ENCODE measurements around the gene SHROOM4. TPM values are rescaled to one million over a fixed set of nuclear protein-coding genes. Genes with fewer than 3 reads are reported as not detected.

The SHROOM4 gene
- total RNA-seq, 4 donors from 2014 or later = 8.6 to 15.1 (median 10.8) TPM

DNA sequence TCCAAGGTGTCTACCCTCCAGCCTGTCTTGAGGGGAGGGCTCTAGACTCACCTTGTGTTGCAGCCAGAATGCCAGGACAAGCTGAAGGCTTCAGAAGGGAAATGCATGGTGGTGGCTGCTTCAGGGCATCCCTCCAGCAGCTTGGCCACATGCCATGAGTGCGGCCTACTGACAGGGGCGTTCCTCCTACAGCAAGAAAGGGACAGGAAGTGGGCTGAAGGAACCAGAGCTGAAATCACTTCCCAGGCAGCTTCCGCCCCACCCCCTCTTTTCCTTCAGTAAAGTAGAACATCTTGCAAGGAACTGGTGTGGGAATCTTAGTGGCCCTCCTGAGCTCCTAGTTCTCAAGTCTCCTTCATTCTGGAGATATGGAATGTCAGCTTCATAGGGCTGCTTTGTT lies 175.9 kb downstream of the SHROOM4 start:
- Histone ChIP-seq H3K36me3 (peaks cover 0 to 20% of the 10 kb centered on the region in 2 donors), H3K27me3 (no peaks in the 10 kb centered on the region), H3K9me3 (no peaks in the 10 kb centered on the region), H3K27ac (no peak overlapping the region), H3K4me3 (no peak overlapping the region), H3K4me1 (no peaks in the 10 kb centered on the region)
- WGBS, 2 donors (ENCODE audit: low coverage in 1 of 2) = no CpG with 5 or more reads among the region's 3 CpGs
- TF ChIP-seq, protein P1, sequence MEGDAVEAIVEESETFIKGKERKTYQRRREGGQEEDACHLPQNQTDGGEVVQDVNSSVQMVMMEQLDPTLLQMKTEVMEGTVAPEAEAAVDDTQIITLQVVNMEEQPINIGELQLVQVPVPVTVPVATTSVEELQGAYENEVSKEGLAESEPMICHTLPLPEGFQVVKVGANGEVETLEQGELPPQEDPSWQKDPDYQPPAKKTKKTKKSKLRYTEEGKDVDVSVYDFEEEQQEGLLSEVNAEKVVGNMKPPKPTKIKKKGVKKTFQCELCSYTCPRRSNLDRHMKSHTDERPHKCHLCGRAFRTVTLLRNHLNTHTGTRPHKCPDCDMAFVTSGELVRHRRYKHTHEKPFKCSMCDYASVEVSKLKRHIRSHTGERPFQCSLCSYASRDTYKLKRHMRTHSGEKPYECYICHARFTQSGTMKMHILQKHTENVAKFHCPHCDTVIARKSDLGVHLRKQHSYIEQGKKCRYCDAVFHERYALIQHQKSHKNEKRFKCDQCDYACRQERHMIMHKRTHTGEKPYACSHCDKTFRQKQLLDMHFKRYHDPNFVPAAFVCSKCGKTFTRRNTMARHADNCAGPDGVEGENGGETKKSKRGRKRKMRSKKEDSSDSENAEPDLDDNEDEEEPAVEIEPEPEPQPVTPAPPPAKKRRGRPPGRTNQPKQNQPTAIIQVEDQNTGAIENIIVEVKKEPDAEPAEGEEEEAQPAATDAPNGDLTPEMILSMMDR (IDR thresholded peaks at IDR 0.05) = no peak
- TF ChIP-seq POLR2A (IDR thresholded peaks at IDR 0.05) (no peak), POLR2AphosphoS5 (IDR thresholded peaks at IDR 0.05) (no peak), EP300 (IDR thresholded peaks at IDR 0.05) (no peak)
- ATAC-seq = no peak

GRCh38 chrX:50635817-50636365 lies 178.1 kb downstream of the SHROOM4 start:
- Histone ChIP-seq H3K36me3 (peaks cover 0 to 20% of the 10 kb centered on the region in 2 donors), H3K27ac (no peak overlapping the region), H3K4me1 (no peaks in the 10 kb centered on the region), H3K9me3 (no peaks in the 10 kb centered on the region), H3K27me3 (no peaks in the 10 kb centered on the region), H3K4me3 (no peak overlapping the region)
- TF ChIP-seq EP300 (IDR thresholded peaks at IDR 0.05) (no peak), POLR2AphosphoS5 (IDR thresholded peaks at IDR 0.05) (no peak), POLR2A (IDR thresholded peaks at IDR 0.05) (no peak)
- TF ChIP-seq, protein P1 (IDR thresholded peaks at IDR 0.05) = no peak
- 40% methylated on average over 1 of the region's 4 CpGs; no CpG with 5 or more reads in 1 of the 2 donors for WGBS, 2 donors (ENCODE audit: low coverage in 1 of 2)
- ATAC-seq = no peak

GRCh38 chrX:50635162-50635561 lies 178.8 kb downstream of the SHROOM4 start:
- no peak for TF ChIP-seq POLR2A (IDR thresholded peaks at IDR 0.05)
- TF ChIP-seq EP300 (IDR thresholded peaks at IDR 0.05) = no peak
- Histone ChIP-seq H3K9me3 (no peaks in the 10 kb centered on the region), H3K27ac (no peak overlapping the region), H3K27me3 (no peaks in the 10 kb centered on the region), H3K4me1 (no peaks in the 10 kb centered on the region), H3K36me3 (peaks cover 0 to 20% of the 10 kb centered on the region in 2 donors), H3K4me3 (no peak overlapping the region)
- WGBS, 2 donors (ENCODE audit: low coverage in 1 of 2) = no CpG with 5 or more reads among the region's 9 CpGs
- ATAC-seq = no peak

GRCh38 chrX:50629774-50630173 lies 184.2 kb downstream of the SHROOM4 start:
- Histone ChIP-seq H3K27ac (no peak overlapping the region), H3K4me1 (no peaks in the 10 kb centered on the region), H3K4me3 (no peak overlapping the region), H3K27me3 (no peaks in the 10 kb centered on the region), H3K36me3 (peaks cover 0 to 13% of the 10 kb centered on the region in 2 donors), H3K9me3 (no peaks in the 10 kb centered on the region)
- 80 to 100% methylated on average over 1 to 2 of the region's 6 CpGs for WGBS, 2 donors (ENCODE audit: low coverage in 1 of 2)
- TF ChIP-seq, protein P1 (IDR thresholded peaks at IDR 0.05) = no peak
- TF ChIP-seq POLR2AphosphoS5 (IDR thresholded peaks at IDR 0.05) = no peak
- TF ChIP-seq POLR2A (IDR thresholded peaks at IDR 0.05) = no peak
- TF ChIP-seq EP300 (IDR thresholded peaks at IDR 0.05) = no peak
- no peak for ATAC-seq

DNA sequence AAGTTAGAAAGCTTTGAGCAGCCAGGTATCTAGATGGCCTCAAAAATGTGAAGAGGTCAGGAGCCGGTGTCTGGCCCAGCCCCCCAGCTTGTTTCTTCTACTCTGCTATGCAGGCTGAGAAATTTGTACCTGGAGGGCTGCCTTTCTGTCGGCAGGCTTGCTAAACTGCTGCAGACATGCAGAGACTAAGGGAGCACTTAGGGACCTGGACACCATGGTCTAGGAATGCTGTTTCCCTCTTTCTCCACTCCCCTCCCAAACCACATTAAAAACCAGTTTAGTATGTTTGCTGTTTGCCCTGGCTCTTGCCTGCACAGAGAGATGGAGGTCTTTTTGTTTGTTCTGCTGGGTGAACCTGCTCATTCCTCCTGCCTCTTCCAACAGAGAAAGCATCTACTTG lies 186.3 kb downstream of the SHROOM4 start:
- ATAC-seq = no peak
- 63% methylated on average over 2 of the region's 2 CpGs; no CpG with 5 or more reads in 1 of the 2 donors for WGBS, 2 donors (ENCODE audit: low coverage in 1 of 2)
- TF ChIP-seq, protein P1 (IDR thresholded peaks at IDR 0.05) = no peak
- TF ChIP-seq POLR2AphosphoS5 (IDR thresholded peaks at IDR 0.05) (no peak), POLR2A (IDR thresholded peaks at IDR 0.05) (no peak), EP300 (IDR thresholded peaks at IDR 0.05) (no peak)

More for the DNA sequence above, 186.3 kb downstream of the SHROOM4 start:
- no peak overlapping the region for H3K4me3 ChIP-seq
- no peaks in the 10 kb centered on the region for H3K36me3 ChIP-seq
- H3K4me1 ChIP-seq = no peaks in the 10 kb centered on the region
- H3K27ac ChIP-seq = no peak overlapping the region
- H3K27me3 ChIP-seq = no peaks in the 10 kb centered on the region
- H3K9me3 ChIP-seq = no peaks in the 10 kb centered on the region

Data from gastroesophageal sphincter (tissue), 4 donors.